ENCODE results near the gene POU2F3.

The POU2F3 gene

GRCh38 chr11:120316880-120317688, 77.1 kb downstream of the POU2F3 start:
- TF ChIP-seq CTCF (IDR thresholded peaks at IDR 0.05; ENCODE audit: control insufficient read depth, insufficient read depth, low read depth, low read length, missing control alignments), result no peak
- H3K4me3 ChIP-seq (ENCODE audit: control insufficient read depth, low read depth, low read length), result no peak overlapping the region
- DNase-seq (ENCODE audit: low read depth), result no peak

DNA sequence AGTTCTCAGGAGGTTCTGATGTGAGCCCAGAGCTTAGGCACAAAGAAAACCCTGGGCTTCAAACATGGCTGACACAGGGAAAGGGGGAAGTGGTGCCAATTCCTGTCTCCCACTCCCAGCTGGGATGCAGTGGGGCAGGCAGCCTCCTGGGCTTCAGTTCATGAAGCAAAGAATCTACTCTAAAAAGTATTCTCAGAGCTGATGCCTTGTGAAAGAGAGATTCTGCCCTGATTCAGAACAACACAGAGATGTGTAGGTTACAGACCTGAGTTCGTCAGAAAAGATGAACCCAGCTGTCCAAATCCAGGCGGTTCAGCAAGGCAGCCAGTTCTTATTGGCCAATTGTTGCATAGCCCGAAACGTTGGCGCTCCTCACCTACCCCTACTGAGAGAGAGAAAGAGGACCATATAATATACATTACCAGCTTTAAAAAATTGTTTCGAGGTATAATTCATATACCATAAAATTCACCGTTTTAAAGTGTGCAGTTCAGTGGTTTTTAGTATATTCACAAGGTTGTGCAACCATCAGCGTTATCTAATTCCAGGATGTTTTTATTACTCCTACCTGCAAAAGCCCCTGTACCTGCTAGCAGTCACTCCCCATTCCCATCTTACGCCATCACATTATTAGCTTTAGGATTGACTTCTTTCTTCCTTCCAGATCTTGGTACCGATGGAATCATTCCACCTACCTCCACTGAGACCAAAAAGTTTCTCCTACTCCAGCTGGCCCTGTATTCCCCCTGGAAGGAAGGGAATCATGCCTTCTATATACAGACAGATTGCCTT, 77.9 kb downstream of the POU2F3 start:
- TF ChIP-seq CTCF (IDR thresholded peaks at IDR 0.05; ENCODE audit: control insufficient read depth, insufficient read depth, low read depth, low read length, missing control alignments), result no peak
- no peak for DNase-seq (ENCODE audit: low read depth)
- H3K4me3 ChIP-seq (ENCODE audit: control insufficient read depth, low read depth, low read length), result no peak overlapping the region

- no peak for DNase-seq (ENCODE audit: low read depth)
These were observed 79.0 kb downstream of the POU2F3 start for GRCh38 chr11:120318906-120319305.

GRCh38 chr11:120324932-120325810, 85.2 kb downstream of the POU2F3 start, which contains the start of gene TLCD5:
Gene TLCD5 (plus strand): TSS chr11:120325299. CDS start chr11:120327442, 2,143 bp downstream.
- no peak for TF ChIP-seq CTCF (IDR thresholded peaks at IDR 0.05; ENCODE audit: control insufficient read depth, insufficient read depth, low read depth, low read length, missing control alignments)
- no peak for DNase-seq (ENCODE audit: low read depth)

More at GRCh38 chr11:120318906-120319305, 79.0 kb downstream of the POU2F3 start:
- no peak for TF ChIP-seq CTCF (IDR thresholded peaks at IDR 0.05; ENCODE audit: control insufficient read depth, insufficient read depth, low read depth, low read length, missing control alignments)
- H3K4me3 ChIP-seq (ENCODE audit: control insufficient read depth, low read depth, low read length), result no peak overlapping the region

DNA sequence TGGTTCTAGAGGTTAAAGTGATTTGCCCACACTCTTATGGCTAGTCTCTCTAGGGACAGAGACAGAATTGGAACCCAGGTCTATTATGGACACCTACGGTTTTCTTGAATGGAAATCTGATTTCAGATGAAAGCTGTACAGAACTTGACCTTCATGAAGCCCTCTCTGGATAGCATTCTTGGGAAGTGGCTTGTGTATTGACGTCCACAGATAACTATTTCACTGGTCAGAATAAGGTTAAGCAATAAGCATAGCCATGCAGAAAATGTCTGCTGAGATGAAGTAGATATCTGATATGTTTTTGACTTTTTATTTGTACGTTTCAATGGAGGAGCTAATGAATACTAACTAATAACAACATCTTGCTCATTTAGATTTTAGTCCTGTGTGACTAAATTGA, 86.3 kb downstream of the POU2F3 start:
- no peak for TF ChIP-seq CTCF (IDR thresholded peaks at IDR 0.05; ENCODE audit: control insufficient read depth, insufficient read depth, low read depth, low read length, missing control alignments)
- DNase-seq (ENCODE audit: low read depth), result peak; percentile 42
- H3K4me3 ChIP-seq (ENCODE audit: control insufficient read depth, low read depth, low read length), result peak overlapping the region; percentile 51

More at GRCh38 chr11:120324932-120325810, 85.2 kb downstream of the POU2F3 start, which contains the start of gene TLCD5:
- peak within 1 kb of the TSS; percentile 51 for H3K4me3 ChIP-seq (ENCODE audit: control insufficient read depth, low read depth, low read length)

GRCh38 chr11:120326845-120327281, 86.9 kb downstream of the POU2F3 start:
- TF ChIP-seq CTCF (IDR thresholded peaks at IDR 0.05; ENCODE audit: control insufficient read depth, insufficient read depth, low read depth, low read length, missing control alignments), result no peak
- no peak overlapping the region for H3K4me3 ChIP-seq (ENCODE audit: control insufficient read depth, low read depth, low read length)
- no peak for DNase-seq (ENCODE audit: low read depth)

Data from AG09309 (cell line).